K562 (cell line): ENCODE data around the gene GTF2IRD2.
"Not testable (repeated sequence)": the region's sequence is repeated elsewhere in the genome, so short reads cannot be mapped to it uniquely, and the experiment has no call there.

ENCODE experiments used
- CREM ChIP-seq: IDR thresholded peaks from 2 replicates; pipeline ENCODE4 v1.6.1; 2014; ENCODE audit warnings: antibody characterized with exemption, low read depth
- CTCF ChIP-seq, 3 experiments: IDR thresholded peaks in 2 of 3; conservative IDR thresholded peaks in 1 of 3; 2 replicates each; pipeline ENCODE4 v1.5.1; 2011 to 2012; ENCODE audit warnings: low read length in 3 of 3, mild to moderate bottlenecking in 3 of 3, control low read depth in 2 of 3, improper control_type of control experiment in 1 of 3, inconsistent platforms in 1 of 3, low read depth in 1 of 3, mixed read lengths in 1 of 3, moderate library complexity in 1 of 3; ENCODE audit not compliant: insufficient read depth in 2 of 3
- HDAC6 ChIP-seq: IDR thresholded peaks from 2 replicates; pipeline ENCODE4 v1.6.1; 2012; ENCODE audit warnings: low read depth, mild to moderate bottlenecking, control low read depth, inconsistent platforms, low read length, moderate library complexity
- NFIC ChIP-seq: fragments of 450-650 bp; IDR thresholded peaks from 2 replicates; pipeline ENCODE4 v1.6.1; 2017; ENCODE audit warnings: mild to moderate bottlenecking, inconsistent platforms
- NKRF ChIP-seq: fragments of 450-650 bp; IDR thresholded peaks from 2 replicates; pipeline ENCODE4 v1.6.1; 2016; ENCODE audit warnings: borderline replicate concordance
- PHF8 ChIP-seq: fragments of 200-600 bp; sonication (generic); IDR thresholded peaks from 2 replicates; pipeline ENCODE4 v1.6.1; 2012; ENCODE audit warnings: mixed run types, mild to moderate bottlenecking, inconsistent platforms, low read length, moderate library complexity, borderline replicate concordance
- POLR2B ChIP-seq: fragments of 450-650 bp; IDR thresholded peaks from 2 replicates; pipeline ENCODE4 v1.6.1; 2018; ENCODE audit warnings: low read depth; ENCODE audit not compliant: partially characterized antibody
- TEAD2 ChIP-seq: fragments of 450-650 bp; IDR thresholded peaks from 2 replicates; pipeline ENCODE4 v1.6.1; 2016; ENCODE audit warnings: missing genetic modification characterization, control low read depth, missing compliant biosample characterization
- ZBTB7A ChIP-seq: IDR thresholded peaks from 2 replicates; pipeline ENCODE4 v1.6.1; 2011; ENCODE audit warnings: low read depth, mild to moderate bottlenecking, low read length, moderate library complexity, borderline replicate concordance; ENCODE audit not compliant: control insufficient read depth
- ZNF274 ChIP-seq: IDR thresholded peaks from 2 replicates; pipeline ENCODE4 v1.6.1; 2011; ENCODE audit warnings: low read depth, mild to moderate bottlenecking, low read length, moderate library complexity, borderline replicate concordance
- ZNF551 ChIP-seq: fragments of 250-450 bp; sonication (Bioruptor Pico); IDR thresholded peaks from 2 replicates; pipeline ENCODE4 v1.5.0; 2021; ENCODE audit warnings: mild to moderate bottlenecking, moderate library complexity
- TF ChIP-seq, protein P1 (sequence below): fragments of 200-800 bp; sonication (Bioruptor generic); IDR thresholded peaks from 2 replicates; pipeline ENCODE4 v1.6.1; 2016; ENCODE audit warnings: missing genetic modification characterization, missing compliant biosample characterization
- TF ChIP-seq, protein P2 (sequence below): sonication (generic); formaldehyde crosslinking; IDR thresholded peaks from 2 replicates; pipeline ENCODE4 v1.8.1; 2023; ENCODE audit warnings: mild to moderate bottlenecking, missing genetic modification reagents

- not testable (repeated sequence) for TF ChIP-seq HDAC6; CREM; TEAD2 (tag); CTCF (IDR thresholded peaks at IDR 0.05 in 2 of 3, conservative IDR thresholded peaks at IDR 0.05 in 1 of 3; ENCODE audit: insufficient read depth in 2 of 3, low read depth in 1 of 3, low read length in 3 of 3); POLR2B; ZNF551 (CRISPR knock-in tag); NFIC; ZNF274; ZBTB7A; NKRF; PHF8
- TF ChIP-seq, protein P1, sequence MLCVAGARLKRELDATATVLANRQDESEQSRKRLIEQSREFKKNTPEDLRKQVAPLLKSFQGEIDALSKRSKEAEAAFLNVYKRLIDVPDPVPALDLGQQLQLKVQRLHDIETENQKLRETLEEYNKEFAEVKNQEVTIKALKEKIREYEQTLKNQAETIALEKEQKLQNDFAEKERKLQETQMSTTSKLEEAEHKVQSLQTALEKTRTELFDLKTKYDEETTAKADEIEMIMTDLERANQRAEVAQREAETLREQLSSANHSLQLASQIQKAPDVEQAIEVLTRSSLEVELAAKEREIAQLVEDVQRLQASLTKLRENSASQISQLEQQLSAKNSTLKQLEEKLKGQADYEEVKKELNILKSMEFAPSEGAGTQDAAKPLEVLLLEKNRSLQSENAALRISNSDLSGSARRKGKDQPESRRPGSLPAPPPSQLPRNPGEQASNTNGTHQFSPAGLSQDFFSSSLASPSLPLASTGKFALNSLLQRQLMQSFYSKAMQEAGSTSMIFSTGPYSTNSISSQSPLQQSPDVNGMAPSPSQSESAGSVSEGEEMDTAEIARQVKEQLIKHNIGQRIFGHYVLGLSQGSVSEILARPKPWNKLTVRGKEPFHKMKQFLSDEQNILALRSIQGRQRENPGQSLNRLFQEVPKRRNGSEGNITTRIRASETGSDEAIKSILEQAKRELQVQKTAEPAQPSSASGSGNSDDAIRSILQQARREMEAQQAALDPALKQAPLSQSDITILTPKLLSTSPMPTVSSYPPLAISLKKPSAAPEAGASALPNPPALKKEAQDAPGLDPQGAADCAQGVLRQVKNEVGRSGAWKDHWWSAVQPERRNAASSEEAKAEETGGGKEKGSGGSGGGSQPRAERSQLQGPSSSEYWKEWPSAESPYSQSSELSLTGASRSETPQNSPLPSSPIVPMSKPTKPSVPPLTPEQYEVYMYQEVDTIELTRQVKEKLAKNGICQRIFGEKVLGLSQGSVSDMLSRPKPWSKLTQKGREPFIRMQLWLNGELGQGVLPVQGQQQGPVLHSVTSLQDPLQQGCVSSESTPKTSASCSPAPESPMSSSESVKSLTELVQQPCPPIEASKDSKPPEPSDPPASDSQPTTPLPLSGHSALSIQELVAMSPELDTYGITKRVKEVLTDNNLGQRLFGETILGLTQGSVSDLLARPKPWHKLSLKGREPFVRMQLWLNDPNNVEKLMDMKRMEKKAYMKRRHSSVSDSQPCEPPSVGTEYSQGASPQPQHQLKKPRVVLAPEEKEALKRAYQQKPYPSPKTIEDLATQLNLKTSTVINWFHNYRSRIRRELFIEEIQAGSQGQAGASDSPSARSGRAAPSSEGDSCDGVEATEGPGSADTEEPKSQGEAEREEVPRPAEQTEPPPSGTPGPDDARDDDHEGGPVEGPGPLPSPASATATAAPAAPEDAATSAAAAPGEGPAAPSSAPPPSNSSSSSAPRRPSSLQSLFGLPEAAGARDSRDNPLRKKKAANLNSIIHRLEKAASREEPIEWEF, result not testable (repeated sequence)
- TF ChIP-seq, protein P2, sequence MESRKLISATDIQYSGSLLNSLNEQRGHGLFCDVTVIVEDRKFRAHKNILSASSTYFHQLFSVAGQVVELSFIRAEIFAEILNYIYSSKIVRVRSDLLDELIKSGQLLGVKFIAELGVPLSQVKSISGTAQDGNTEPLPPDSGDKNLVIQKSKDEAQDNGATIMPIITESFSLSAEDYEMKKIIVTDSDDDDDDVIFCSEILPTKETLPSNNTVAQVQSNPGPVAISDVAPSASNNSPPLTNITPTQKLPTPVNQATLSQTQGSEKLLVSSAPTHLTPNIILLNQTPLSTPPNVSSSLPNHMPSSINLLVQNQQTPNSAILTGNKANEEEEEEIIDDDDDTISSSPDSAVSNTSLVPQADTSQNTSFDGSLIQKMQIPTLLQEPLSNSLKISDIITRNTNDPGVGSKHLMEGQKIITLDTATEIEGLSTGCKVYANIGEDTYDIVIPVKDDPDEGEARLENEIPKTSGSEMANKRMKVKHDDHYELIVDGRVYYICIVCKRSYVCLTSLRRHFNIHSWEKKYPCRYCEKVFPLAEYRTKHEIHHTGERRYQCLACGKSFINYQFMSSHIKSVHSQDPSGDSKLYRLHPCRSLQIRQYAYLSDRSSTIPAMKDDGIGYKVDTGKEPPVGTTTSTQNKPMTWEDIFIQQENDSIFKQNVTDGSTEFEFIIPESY (CRISPR knock-in tag), result not testable (repeated sequence)
Observed at GRCh38 chr7:74766991-74767390, 84.4 kb downstream of the GTF2IRD2 start.
